GM21619 (cell line): ENCODE data around the gene MRPL11.
A peak's percentile ranks its signal among the peaks of the same experiment; 100 is the strongest.

Experiments
- ATAC-seq: cut with Tn5 transposase; IDR thresholded peaks from one replicate; pipeline ENCODE4 v1.9.1; 2021; ENCODE audit not compliant: unreplicated experiment

Gene MRPL11

GRCh38 chr11:66438504-66439466, at the start of gene MRPL11:
Gene MRPL11, minus strand, starts transcription at chr11:66438848. Its CDS starts 94 bp downstream, at chr11:66438754.
- ATAC-seq: peak; percentile 95

GRCh38 chr11:66484806-66485380, 46.2 kb upstream of the MRPL11 start:
- ATAC-seq: no peak

- peak; percentile 88 for ATAC-seq
Observed at GRCh38 chr11:66480117-66480938, 41.7 kb upstream of the MRPL11 start, which contains the start of gene DPP3. Gene DPP3, plus strand, starts transcription at chr11:66480434. Its CDS starts 1,767 bp downstream, at chr11:66482201.

GRCh38 chr11:66479394-66480116, 40.9 kb upstream of the MRPL11 start:
- ATAC-seq: no peak

- ATAC-seq: no peak
Observed at GRCh38 chr11:66478729-66479393, 40.2 kb upstream of the MRPL11 start.

GRCh38 chr11:66477263-66478201, 38.9 kb upstream of the MRPL11 start:
- no peak for ATAC-seq

GRCh38 chr11:66476841-66477251, 38.2 kb upstream of the MRPL11 start:
- ATAC-seq: no peak

GRCh38 chr11:66476173-66476840, 37.7 kb upstream of the MRPL11 start:
- ATAC-seq: no peak

GRCh38 chr11:66475349-66476172, 36.9 kb upstream of the MRPL11 start:
- ATAC-seq: no peak

GRCh38 chr11:66473608-66474515, 35.2 kb upstream of the MRPL11 start:
- no peak for ATAC-seq

GRCh38 chr11:66473167-66473566, 34.5 kb upstream of the MRPL11 start:
- ATAC-seq: no peak

GRCh38 chr11:66472054-66472453, 33.4 kb upstream of the MRPL11 start:
- no peak for ATAC-seq

GRCh38 chr11:66471142-66471541, 32.5 kb upstream of the MRPL11 start:
- no peak for ATAC-seq

GRCh38 chr11:66470015-66470414, 31.4 kb upstream of the MRPL11 start:
- ATAC-seq: no peak

- ATAC-seq: no peak
Observed at GRCh38 chr11:66469441-66469840, 30.8 kb upstream of the MRPL11 start.

GRCh38 chr11:66468691-66469090, 30.0 kb upstream of the MRPL11 start:
- no peak for ATAC-seq

- no peak for ATAC-seq
Observed at GRCh38 chr11:66467756-66468155, 29.1 kb upstream of the MRPL11 start.
